Ramos (cell line): ENCODE data around the gene NHP2.

Source experiments
- in situ Hi-C: fragments of 300-500 bp; cut with MboI; formaldehyde crosslinking; loops from one replicate; pipeline ENCODE4 v1.14.3; 2022; ENCODE audit warnings: low sequenced_read_pairs; ENCODE audit not compliant: unreplicated experiment

Gene NHP2

DNA sequence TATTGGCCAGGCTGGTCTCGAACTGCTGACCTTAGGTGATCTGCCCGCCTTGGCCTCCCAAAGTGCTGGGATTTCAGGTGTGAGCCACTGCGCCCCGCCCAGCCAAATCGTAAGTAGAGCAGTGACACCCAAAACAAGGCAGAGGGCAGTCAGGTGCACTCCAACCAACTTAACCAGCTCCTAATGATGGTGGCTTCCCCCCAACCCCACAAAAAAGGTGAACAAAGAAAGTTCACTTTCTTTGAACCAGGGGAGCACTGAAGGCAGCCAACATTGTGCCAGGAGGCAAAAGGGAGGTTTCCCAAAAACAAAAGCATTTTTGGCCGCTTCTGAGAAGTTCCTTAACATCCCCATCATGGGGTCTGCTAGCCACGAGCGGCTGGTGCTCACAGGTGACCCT is 23.9 kb upstream of the NHP2 start:
- in situ Hi-C loops, result no loop called here

DNA sequence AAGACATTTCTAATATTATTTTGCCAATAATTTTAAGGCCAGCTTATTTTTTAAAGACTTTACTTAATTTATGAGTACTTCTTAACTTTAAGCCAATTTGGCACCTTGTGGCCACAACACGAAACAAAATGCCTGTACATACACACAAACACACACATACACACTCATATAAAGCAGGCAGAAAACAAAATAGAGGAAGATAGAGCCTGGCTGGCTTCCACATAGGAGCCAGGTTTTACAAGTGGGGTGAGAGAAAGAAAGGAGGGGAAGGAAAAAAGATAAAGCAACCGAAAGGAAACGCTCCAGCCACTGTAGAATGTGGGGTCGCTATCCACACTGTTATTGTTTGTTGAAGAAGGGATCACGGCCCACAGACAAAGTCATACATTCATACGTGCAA is 23.1 kb upstream of the NHP2 start:
- in situ Hi-C loops, result no loop called here

DNA sequence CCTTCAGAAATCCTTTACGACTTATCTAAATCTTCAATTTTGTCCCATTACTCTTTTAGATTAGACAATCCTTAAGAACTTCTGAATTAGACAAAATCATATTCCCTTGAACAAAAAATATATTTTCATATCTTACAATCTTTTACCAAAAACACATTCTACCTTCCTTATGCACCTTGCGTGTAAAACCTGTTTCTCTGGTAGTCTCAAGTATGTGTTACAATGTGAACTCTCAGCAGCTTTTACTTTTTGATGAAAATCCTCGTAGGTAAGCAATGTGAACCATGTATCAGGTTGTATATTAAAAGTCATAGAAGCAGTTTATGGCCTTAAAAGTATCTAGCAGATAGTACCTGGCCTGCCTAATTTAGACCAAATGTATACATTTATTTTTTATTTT is 20.8 kb upstream of the NHP2 start:
- in situ Hi-C loops, result no loop called here

DNA sequence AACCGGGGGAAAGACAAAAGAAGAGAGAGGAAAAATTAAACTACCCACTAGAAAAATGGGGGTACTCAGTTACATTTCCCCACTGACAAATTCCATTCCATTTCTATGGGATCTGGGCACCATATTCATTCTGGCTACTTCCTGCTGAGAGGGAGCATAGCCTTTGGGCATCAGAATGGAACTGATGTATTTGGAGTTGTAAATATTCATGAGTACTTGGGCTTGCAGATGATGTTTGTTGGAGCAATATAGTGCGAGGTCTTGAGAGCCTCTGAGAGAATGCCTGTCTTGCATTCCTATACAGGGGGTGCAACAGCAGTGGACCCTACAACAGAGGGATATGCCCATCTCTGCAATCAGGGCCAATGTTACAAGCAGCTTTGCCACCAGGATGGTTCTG is 16.8 kb upstream of the NHP2 start:
- in situ Hi-C loops, result no loop called here

DNA sequence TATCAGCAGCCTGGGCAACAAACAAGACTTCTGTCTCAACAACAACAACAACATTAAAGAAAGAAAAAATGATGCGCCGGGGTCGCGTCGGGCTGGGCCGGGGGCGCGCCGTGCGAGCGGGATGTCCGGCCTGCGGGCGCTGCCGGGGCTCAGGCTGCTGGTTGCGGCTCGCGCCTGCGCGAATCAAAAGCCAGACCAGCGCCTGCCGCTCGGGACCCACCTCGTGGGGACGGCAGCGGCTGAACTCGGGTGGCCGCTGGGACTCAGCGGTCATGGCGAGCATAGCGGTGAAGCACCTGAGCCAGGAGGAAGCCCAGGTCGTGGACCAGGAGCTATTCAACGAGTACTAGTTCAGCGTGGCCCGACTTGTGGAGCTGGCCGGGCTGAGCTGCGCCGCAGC is 11.9 kb upstream of the NHP2 start:
- in situ Hi-C loops, result no loop called here

DNA sequence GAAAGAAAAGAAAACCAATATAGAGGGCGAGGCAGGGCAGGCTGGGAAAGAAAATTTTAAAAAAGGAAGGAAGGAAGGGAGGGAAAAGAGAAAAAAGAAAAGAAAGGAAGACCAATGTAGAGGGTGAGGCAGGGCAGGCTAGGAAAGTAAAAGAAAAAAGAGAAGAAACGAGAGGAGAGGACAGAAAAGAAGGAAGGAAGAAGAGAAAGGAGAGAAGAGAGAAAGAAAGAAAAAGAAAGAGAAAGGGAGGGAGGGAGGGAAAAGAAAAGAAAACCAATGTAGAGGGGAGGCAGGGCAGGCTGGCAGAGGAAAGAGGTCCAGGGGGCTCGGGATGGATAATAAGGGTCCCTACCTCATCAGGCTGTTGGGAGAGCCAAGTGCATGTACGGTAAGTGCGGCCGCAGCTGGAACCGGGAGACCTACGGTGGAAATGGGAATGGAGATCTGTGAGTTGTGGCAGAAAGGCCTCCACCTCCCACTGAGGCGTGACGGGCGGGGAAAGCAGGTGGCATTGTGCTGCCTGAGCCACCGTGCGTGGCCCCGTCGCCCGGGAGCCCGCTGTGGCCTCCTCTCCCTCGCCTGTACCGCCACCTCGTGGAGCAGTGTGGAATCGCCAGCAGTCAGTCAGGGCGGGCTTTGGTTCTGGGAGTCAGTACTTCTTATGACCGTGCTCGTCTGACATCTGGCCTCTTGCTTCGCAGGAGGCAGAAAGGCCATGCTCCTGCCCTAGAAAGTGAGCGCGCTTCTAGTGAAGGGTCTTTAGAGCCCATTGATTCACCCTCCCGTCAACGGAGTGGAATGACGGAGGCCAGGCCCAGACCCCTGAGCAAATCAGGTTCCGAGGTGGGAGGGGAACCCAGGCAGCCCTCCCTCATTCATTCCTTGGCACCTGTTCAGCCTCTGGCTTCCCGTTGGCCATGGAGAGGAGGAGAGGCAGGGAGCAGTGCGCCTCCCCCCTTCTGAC is 10.4 kb upstream of the NHP2 start:
- in situ Hi-C loops, result no loop called here

DNA sequence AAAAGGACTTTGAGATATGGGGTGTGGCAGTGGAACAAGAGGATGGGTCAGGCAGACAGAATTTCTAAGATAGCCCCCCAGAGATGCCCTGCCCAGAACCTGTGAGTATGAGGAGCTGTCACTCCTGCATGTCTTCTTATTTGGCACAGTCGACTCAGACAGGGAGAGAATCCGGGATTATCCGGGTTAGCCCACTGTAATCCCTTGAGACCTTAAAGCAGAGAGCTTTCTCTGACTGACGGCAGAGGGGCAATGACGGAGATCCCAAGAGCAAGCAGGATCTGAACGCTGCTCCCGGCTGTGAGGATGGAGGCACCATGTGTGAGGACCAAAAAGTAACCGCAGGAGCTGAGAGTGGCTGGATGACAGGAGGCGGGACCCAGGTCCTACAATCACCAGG is 8.8 kb upstream of the NHP2 start:
- in situ Hi-C loops, result no loop called here

DNA sequence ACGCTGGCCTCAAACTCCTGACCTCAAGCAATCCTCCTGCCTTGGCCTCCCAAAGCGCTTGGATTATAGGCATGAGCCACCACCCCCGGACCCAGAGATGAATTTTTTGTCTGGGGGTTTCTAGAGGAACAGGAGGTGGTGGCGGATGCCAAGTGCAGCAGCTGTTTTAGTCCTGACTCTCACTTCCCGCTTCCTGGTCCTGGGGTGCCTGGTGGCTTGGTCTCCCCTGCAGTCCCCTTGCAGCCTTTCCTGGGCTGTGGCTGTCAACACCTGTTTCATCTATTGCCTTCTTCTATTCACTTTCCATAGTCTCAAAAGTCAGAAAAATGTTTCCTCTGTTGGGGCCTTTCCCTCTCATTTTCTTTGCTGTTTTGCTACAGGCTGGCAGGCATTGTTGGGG is 6.5 kb upstream of the NHP2 start:
- in situ Hi-C loops, result no loop called here

DNA sequence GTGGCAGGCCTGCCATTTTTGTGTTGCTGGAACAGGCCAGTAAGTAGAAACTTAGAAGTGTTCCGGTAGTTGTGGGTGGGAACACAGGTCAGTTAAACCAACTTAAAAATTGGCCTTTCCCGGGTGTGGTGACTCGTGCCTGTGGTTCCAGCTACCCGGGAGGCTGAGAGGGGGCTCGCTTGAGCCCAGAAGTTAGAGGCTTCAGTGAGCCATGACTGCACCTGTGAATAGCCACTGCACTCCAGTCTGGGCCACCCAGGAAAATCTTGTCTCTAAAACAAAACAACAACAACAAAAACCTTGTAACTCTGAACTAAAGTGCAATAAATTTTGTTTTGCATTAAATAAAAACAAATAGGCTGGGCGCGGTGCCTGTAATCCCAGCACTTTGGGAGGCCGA is 1.4 kb upstream of the NHP2 start:
- in situ Hi-C loops, result no loop called here

DNA sequence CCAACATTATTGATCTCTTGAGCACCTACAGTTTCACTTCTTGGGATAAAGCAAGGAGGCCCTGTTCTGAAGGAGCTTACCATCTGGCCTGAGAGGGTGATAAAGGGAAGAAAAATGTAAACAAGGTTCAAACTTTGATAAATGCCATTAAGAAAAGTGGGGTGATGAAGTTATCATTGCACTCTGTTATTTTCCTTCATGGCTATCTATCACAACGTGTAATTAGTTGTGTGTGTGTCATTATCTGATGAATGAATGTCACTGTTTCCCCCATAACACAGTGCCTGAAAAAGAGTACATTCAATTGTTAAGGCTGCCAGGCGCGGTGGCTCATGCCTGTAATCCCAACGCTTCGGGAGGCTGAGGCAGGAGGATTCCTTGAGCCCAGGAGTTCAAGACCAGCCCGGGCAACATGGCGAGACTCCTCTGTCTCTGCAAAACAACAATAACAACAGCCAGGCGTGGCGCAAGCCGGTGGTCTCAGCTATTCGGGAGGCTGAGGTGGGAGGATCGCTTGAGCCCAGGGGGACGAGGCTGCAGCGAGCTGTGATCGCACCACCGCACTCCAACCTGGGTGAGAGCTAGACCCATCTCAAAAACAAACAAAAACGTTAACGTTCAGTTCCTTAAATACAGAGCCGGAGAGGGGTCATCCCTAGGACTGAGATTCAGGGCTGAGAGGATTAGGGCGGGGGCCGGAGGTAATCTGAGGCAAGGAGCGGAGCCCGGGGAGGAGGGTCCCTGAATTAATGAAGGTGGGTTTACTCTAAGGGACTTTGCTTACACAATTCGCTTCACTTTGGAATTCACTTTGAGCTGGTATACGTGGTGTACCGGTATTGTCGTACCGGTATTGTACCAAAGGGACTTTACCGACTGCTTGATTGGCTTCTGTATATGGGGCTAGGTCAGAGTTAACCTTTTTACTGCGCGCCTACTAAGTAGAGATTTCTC is 917 bp downstream of the NHP2 start:
- in situ Hi-C loops, result no loop called here

DNA sequence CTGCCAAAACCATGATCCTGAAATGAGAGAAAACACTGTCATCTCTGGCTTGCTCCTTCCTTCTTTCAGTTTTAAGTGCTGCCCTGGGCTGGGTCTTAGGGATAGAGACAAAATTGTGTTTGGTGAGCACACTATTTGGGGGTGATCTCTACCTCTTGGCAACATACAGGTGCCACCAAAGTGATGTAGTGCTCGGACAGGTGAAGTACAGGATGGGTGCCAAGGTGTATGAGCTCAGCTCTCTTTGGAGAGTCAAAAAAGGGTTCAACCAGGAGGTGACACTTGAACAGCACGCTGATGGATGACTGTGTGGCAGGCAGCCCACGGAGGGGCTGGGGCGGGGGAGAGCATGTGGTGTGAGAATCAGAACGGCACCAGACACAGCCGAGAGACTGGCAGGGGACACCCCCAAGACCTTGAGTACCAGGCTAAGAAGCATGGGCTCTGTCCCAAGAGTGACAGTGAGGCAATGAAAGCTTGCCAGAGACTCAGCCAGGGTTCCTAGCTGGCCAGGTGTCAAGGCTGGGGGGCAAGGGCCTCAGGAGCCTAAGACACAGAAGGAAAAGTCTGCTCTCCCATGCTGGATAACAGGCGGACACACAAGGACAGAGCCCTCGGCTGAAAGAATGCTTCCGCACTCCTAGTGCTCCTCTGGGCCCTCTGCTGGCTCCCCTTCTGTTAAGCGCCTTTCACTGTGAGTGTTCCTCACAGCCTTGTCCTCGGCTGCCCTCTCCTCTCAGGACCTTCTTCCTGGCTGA is 2.5 kb downstream of the NHP2 start:
- in situ Hi-C loops, result no loop called here

DNA sequence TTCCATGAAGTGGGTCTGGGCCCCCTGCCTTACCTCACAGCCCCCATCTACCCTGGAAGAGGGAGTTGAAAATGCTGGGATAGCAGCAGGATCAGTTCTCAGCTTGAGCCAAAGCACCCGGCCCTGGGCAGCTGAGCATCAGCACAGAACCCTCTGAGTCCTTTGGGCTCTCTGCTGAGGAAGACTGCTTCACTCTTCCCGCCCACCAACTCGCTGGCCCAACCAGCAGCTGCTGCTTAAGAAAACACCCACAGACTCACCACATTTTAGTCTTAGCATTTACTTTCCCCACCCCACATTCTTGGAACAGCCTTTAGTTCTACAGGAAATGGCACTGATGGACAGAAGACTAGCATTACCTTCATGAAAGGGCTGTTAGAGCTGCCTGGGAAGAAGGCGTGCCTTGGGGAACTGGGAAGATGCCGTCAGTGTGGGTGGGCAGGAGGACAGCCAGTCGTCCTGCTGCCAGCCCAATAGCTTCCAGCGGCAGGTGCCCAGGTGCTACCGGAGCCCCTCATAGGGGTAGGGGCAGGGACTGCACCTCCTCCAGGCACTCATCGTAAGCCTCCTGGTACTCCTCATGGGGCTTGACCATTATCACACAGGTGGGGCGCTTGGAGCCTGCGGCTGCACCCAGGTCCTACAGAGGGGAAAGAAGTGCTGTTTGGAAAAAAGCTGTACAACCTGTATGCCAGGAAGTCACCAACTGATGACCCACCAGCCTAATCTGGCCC is 4.3 kb downstream of the NHP2 start:
- in situ Hi-C loops, result loop anchor here (5.0 kb wide), 1 partner anchor 72 kb away; no protein-coding TSS in a partner anchor

DNA sequence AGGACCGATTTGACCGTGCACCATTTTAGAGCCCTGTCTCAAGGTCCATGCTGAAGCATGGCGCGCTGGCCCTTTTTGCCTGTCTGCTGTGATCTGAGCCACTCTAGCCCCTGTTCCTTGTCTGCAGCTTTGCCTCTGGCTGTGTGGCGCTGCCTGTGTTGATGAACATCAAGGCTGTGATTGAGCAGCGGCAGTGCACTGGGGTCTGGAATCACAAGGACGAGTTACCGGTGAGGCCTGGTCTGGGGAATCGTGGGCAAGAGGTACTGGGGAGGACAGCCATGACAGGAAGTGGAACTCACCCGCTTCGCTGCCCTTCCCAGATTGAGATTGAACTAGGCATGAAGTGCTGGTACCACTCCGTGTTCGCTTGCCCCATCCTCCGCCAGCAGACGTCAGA is 6.3 kb downstream of the NHP2 start:
- in situ Hi-C loops, result loop anchor here (5.0 kb wide), 1 partner anchor 70 kb away; no protein-coding TSS in a partner anchor

DNA sequence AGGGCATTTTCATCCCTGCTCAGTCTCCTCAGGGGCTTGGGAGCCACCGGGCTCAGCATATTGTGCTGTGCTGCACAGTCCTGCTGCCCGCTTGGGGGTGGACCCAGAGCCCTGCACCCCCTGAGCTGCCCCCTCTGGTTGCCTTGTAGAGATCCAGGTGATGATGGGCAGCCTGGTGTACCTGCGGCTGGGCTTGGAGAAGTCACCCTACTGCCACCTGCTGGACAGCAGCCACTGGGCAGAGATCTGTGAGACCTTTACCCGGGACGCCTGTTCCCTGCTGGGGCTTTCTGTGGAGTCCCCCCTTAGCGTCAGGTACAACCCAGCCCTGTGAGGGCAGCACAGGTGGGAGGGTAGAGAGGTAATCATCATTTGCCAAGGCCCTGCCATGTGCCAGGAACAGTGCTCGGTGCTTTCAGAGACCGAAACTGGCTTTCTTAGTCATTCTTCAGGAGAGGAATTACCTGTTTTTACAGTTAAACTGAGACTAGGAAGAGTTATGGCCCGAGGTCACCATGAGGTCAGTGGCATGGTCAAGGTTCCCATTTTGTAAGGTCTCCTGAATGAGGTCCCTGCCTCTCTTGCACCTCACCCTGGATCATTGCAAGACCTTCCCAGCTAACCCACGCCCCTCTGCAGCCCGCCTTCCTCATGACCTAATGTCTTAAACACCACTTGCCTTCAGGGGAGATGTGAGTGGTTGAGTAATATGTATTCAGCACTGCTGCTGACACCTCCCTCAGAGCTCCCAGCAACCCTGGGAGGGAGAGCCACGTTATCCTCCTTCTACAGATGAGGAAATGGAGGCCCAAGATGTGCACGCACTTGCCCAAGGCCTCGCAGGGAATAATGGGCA is 7.5 kb downstream of the NHP2 start:
- in situ Hi-C loops, result loop anchor here (5.0 kb wide), 1 partner anchor 69 kb away; no protein-coding TSS in a partner anchor

DNA sequence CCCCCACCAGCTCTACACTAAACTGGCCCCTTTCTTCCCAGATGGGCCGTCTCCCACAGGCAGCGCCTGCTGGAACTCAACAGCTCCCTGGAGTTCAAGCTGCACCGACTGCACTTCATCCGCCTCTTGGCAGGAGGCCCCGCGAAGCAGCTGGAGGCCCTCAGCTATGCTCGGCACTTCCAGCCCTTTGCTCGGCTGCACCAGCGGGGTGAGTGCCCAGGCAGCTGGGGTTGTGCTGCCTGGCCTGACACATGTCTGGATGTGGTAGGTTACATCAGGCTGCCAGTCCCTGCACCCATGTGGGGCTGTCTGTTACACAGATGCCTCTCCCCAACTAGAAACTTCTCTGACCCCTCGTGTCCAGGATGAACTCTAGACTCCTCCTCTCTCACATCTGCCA is 9.8 kb downstream of the NHP2 start:
- in situ Hi-C loops, result no loop called here

DNA sequence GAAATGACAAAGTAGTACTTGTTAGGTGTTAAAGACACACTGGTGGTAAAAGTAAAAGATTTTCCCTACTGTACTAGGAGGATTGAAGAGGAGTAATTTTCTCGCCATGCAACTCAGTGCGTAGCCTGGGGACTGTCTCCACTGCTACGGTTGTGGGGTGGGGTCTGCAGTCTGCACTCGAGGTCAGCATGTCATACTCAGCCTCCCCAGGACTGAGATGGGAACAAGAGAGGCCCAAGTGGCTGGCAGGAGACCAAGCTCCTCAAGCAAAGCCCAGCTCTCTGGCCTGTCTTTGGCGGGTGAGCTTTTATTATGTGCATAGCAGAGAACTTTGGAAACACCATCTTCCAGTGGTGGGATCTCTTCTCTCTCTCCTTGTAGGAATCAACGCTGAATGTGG is 10.4 kb downstream of the NHP2 start:
- in situ Hi-C loops, result no loop called here

DNA sequence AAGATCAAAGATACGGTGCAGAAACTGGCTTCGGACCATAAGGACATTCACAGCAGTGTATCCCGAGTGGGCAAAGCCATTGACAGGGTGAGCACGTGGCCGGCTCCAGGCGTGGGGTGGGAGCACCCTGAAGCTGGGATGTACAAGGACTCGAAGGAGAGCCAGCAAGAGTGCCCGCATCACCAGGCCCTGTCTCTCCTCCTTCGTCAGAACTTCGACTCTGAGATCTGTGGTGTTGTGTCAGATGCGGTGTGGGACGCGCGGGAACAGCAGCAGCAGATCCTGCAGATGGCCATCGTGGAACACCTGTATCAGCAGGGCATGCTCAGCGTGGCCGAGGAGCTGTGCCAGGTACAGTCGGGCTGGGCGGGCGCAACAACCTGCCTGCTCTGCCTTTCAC is 11.0 kb downstream of the NHP2 start:
- in situ Hi-C loops, result no loop called here

DNA sequence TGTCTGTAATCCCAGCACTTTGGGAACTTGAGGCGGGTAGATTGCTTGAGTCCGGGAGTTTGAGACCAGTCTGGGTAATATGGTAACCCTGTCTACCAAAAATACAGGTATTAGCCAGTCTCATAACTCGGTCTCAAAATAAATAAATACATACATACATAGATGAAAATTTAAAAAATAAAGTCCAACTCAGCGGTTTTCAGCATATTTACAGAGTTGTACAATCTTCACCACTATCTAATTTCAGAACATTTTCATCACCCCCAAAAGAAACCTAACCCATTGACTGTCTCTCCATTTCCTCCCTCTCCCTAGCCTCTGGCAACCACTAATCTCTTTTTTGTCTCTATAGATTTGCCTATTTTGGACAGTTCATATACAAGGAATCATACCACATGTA is 12.1 kb downstream of the NHP2 start:
- in situ Hi-C loops, result no loop called here

DNA sequence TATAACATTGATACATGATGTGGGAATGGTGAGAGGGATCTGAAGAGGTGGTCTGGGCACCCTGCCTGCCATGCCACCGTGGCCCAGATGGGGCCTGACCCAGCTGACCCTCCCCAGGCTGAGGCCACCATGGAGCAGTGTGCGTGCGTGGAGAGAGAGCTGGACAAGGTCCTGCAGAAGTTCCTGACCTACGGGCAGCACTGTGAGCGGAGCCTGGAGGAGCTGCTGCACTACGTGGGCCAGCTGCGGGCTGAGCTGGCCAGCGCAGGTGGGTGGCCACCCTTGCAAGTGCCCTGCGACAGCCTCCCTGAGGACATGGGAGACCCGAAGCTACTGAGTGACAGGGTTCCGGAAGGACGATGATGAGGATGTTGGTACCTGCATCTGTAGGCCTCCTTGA is 15.7 kb downstream of the NHP2 start:
- in situ Hi-C loops, result no loop called here
